ENCODE measurements around the gene PRR7.
A peak's percentile ranks its signal among the peaks of the same experiment; 100 is the strongest.

The PRR7 gene

DNA sequence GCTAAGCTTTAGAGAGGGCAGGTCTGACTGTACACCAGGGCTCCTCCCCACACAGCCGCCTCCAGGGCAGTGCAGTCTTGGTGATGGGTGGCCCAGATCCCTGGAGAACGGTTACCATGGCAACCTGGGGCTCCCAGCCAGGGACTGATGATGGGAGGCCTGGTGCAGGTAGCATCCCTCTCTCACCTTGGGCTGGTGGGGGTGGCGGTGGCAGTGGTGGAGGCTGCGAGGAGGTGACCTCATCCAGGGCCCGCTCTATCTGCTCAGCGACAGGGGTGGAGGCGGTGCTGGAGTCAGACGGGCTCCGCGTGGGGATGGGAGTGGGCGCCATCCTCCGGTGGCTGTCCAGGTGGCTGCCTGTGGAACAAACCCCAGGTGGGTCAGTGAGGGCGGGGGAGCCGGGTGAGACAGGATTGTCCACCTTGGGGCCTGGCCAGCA is 12.3 kb downstream of the PRR7 start:
- in situ Hi-C loops (cut with HindIII; ENCODE audit: low pct_ligation_motif_present, low pct_unique_long_range_greater_than_20kb, low sequenced_read_pairs), result no loop called here
- no peak for DNase-seq

- in situ Hi-C loops (cut with HindIII; ENCODE audit: low pct_ligation_motif_present, low pct_unique_long_range_greater_than_20kb, low sequenced_read_pairs), result no loop called here
- no peak for DNase-seq
Observed at GRCh38 chr5:177459357-177459756, 12.7 kb downstream of the PRR7 start.

DNA sequence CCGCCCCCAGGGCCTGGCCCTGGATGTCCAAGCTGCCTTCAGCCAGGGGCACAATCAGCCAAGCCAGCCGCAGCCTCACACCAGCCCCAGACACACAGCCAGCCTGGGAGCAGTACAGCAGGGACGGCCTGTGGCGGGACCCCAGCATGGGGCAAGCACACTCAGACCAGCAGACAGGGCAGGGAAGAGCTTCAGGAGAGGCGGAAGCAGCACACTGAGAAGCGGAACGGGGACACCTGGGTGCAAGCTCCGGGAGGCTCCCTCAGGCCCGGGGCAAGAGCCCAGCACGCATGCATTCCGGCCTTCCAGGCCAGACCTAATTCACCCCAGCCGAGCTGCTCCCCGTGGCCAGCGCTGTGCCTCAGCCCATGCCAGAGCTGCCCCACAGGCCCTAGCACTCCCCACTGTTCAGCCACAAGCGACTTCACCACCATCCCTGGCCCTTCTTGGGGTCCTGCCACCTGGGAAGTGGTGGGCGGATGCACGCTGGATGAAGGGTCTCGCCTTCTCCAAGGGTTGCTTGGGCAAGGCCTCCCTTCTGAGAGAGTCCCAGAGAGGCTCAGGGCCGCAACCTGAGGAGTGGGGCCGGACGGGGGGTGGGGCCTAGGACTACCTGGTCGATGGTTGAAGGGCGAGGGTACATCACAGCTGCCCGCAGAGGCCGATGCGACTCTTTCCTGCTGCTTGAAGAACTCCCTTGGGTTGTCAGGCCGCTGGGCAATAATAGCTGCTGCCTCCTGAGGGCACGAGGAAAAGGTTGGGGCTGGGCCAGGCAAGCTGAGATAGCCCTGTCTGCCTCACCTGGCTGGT is 13.4 kb downstream of the PRR7 start:
- in situ Hi-C loops (cut with HindIII; ENCODE audit: low pct_ligation_motif_present, low pct_unique_long_range_greater_than_20kb, low sequenced_read_pairs), result no loop called here
- no peak for DNase-seq

- in situ Hi-C loops (cut with HindIII; ENCODE audit: low pct_ligation_motif_present, low pct_unique_long_range_greater_than_20kb, low sequenced_read_pairs), result no loop called here
- no peak for DNase-seq
Observed at GRCh38 chr5:177462021-177462670, 15.5 kb downstream of the PRR7 start.

GRCh38 chr5:177465044-177465443 is 18.4 kb downstream of the PRR7 start:
- no peak for DNase-seq
- in situ Hi-C loops (cut with HindIII; ENCODE audit: low pct_ligation_motif_present, low pct_unique_long_range_greater_than_20kb, low sequenced_read_pairs), result no loop called here

GRCh38 chr5:177466861-177467260 is 20.2 kb downstream of the PRR7 start:
- no peak for DNase-seq
- in situ Hi-C loops (cut with HindIII; ENCODE audit: low pct_ligation_motif_present, low pct_unique_long_range_greater_than_20kb, low sequenced_read_pairs), result no loop called here

- in situ Hi-C loops (cut with HindIII; ENCODE audit: low pct_ligation_motif_present, low pct_unique_long_range_greater_than_20kb, low sequenced_read_pairs), result no loop called here
- no peak for DNase-seq
Observed at GRCh38 chr5:177467436-177467835, 20.8 kb downstream of the PRR7 start.

GRCh38 chr5:177468329-177468684 is 21.7 kb downstream of the PRR7 start:
- in situ Hi-C loops (cut with HindIII; ENCODE audit: low pct_ligation_motif_present, low pct_unique_long_range_greater_than_20kb, low sequenced_read_pairs), result no loop called here
- no peak for DNase-seq

DNA sequence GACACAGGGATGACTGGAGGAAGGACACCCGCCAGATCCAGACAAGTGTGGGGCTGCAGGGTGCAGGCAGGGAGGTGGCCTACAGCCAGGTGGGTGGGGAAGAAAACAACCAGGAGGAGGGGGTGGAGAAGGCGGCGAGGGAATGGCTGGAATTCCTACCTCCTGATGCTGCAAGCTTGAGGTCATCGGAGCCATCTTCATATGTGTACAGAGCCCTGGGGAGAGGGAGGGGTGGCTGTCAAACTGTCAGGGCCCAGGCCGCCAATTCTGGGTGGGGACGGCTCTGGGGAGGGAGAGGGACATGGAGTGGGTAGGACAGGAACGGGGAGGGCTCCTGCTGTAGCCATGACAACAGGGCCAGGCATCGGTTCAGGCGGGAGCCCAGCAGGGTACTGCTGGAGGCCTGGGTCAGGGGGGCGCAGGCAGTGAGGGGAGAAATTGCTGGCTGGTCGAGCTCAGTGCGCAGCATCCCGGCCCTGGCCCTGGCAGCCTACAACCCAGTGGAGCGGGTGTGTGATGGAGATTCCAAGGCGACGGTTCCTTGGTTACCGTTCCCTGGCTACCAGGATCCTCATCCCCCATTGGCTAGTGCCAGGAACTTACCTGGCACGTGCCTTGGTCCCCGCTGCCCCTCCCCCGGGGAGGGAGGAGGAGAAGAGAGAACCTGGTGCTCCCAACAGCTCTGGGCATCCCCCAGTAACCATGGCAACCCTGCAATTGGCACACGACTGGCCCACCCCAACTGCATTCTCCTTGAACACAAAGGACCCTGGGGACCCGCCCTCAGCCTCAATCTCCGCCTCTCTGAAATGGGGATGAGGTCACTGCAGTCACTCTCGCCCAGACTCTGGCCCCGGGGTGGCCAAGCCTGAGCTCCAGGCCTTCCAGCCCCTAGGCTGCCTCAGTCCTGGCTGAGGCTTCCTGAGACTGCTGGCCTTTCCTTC is 22.3 kb downstream of the PRR7 start:
- in situ Hi-C loops (cut with HindIII; ENCODE audit: low pct_ligation_motif_present, low pct_unique_long_range_greater_than_20kb, low sequenced_read_pairs), result no loop called here

GRCh38 chr5:177469750-177470525 is 23.3 kb downstream of the PRR7 start:
- no peak for DNase-seq
- in situ Hi-C loops (cut with HindIII; ENCODE audit: low pct_ligation_motif_present, low pct_unique_long_range_greater_than_20kb, low sequenced_read_pairs), result no loop called here

More for the DNA sequence above, 22.3 kb downstream of the PRR7 start:
- DNase-seq, result no peak

GRCh38 chr5:177470759-177471536 is 24.3 kb downstream of the PRR7 start:
- no peak for DNase-seq
- in situ Hi-C loops (cut with HindIII; ENCODE audit: low pct_ligation_motif_present, low pct_unique_long_range_greater_than_20kb, low sequenced_read_pairs), result no loop called here

GRCh38 chr5:177471610-177472356 is 25.2 kb downstream of the PRR7 start:
- no peak for DNase-seq
- in situ Hi-C loops (cut with HindIII; ENCODE audit: low pct_ligation_motif_present, low pct_unique_long_range_greater_than_20kb, low sequenced_read_pairs), result no loop called here

- in situ Hi-C loops (cut with HindIII; ENCODE audit: low pct_ligation_motif_present, low pct_unique_long_range_greater_than_20kb, low sequenced_read_pairs), result no loop called here
- DNase-seq, result no peak
Observed at GRCh38 chr5:177472460-177473442, 26.1 kb downstream of the PRR7 start.

DNA sequence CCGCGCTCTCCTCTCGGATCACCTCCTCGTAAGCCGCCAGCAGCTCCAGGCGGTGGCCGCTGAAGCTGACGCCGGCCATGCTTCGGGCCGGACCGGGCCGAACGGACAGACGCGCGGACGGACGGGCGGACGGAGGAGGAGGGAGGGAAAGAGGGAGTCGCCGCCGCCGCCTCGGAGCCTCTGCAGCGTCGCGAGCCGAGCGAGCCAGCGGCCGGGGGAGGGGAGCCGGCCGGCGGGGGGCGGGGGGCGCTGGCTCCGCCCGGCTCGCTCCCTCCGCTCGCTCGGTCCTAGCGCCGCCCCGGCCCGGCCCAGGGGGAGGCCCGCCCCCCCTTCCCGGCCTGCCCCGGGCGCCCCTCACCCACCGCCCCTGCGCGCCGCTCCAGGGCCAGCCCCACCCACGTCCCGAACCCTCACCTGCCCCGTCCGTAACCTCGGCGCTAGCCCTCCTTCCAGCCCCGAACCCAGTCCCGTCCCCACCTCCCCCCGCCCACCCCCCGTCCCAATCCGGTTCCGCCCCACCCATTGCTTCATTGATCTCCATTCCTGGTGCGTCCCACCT is 26.9 kb downstream of the PRR7 start, which contains the start of gene DBN1:
Gene DBN1, minus strand, starts transcription at position 192 of the 559 bp plus-strand sequence. Its CDS starts 113 bp downstream, at position 79.
- peak; percentile 54 for DNase-seq
- in situ Hi-C loops (cut with HindIII; ENCODE audit: low pct_ligation_motif_present, low pct_unique_long_range_greater_than_20kb, low sequenced_read_pairs), result no loop called here

- no peak for DNase-seq
- in situ Hi-C loops (cut with HindIII; ENCODE audit: low pct_ligation_motif_present, low pct_unique_long_range_greater_than_20kb, low sequenced_read_pairs), result no loop called here
Observed at GRCh38 chr5:177474002-177474476, 27.4 kb downstream of the PRR7 start.

All from ACHN (cell line).